Activated naive CD8-positive, alpha-beta T cell treated with anti-CD3 and anti-CD28 coated beads, Interleukin-2, amount 50 U/mL, for 16 hours (primary cell): ENCODE measurements around the gene TMCO4.
"Not testable (repeated sequence)": the region's sequence is repeated elsewhere in the genome, so short reads cannot be mapped to it uniquely, and the experiment has no call there.

Source experiments
- DNase-seq: peaks from one replicate; pipeline ENCODE4 v3.0.0-alpha.2; 2020; ENCODE audit warnings: low read depth, low spot score

The TMCO4 gene

GRCh38 chr1:19813643-19813960, 13.9 kb upstream of the TMCO4 start:
- DNase-seq, result no peak

GRCh38 chr1:19812875-19813642, 13.3 kb upstream of the TMCO4 start:
- no peak for DNase-seq

GRCh38 chr1:19811206-19811851, 11.6 kb upstream of the TMCO4 start:
- DNase-seq, result no peak

GRCh38 chr1:19809044-19809750, 9.5 kb upstream of the TMCO4 start:
- no peak for DNase-seq

- DNase-seq, result no peak
Observed at GRCh38 chr1:19808351-19808750, 8.6 kb upstream of the TMCO4 start.

- DNase-seq, result no peak
Observed at GRCh38 chr1:19804831-19805251, 5.1 kb upstream of the TMCO4 start.

GRCh38 chr1:19802269-19802668, 2.6 kb upstream of the TMCO4 start:
- no peak for DNase-seq

GRCh38 chr1:19800076-19800804, 524 bp upstream of the TMCO4 start:
- peak; percentile 4 for DNase-seq

- DNase-seq, result no peak
Observed at GRCh38 chr1:19798486-19799229, 1.1 kb downstream of the TMCO4 start.

- DNase-seq, result no peak
Observed at GRCh38 chr1:19797827-19798226, 1.9 kb downstream of the TMCO4 start.

- DNase-seq, result no peak
Observed at GRCh38 chr1:19794583-19794982, 5.1 kb downstream of the TMCO4 start.

GRCh38 chr1:19793360-19794046, 6.2 kb downstream of the TMCO4 start:
- DNase-seq, result no peak

GRCh38 chr1:19792237-19793002, 7.3 kb downstream of the TMCO4 start:
- DNase-seq, result no peak

GRCh38 chr1:19790061-19790975, 9.4 kb downstream of the TMCO4 start:
- not testable (repeated sequence) for DNase-seq

- no peak for DNase-seq
Observed at GRCh38 chr1:19786988-19787423, 12.7 kb downstream of the TMCO4 start.

- DNase-seq, result no peak
Observed at GRCh38 chr1:19785660-19786059, 14.1 kb downstream of the TMCO4 start.

- no peak for DNase-seq
Observed at GRCh38 chr1:19780267-19780877, 19.3 kb downstream of the TMCO4 start.

GRCh38 chr1:19776933-19777332, 22.8 kb downstream of the TMCO4 start:
- no peak for DNase-seq
